ENCODE data around the gene VPS37C. TPM values are rescaled to one million over a fixed set of nuclear protein-coding genes. Genes with fewer than 3 reads are reported as not detected.

VPS37C gene
- total RNA-seq, 4 donors from 2014 or later = 28.9 to 56.9 (median 40.3) TPM

GRCh38 chr11:61116426-61117167, 44.6 kb downstream of the VPS37C start:
- TF ChIP-seq POLR2A (IDR thresholded peaks at IDR 0.05) (no peak), CTCF (IDR thresholded peaks at IDR 0.05) (no peak)
- Histone ChIP-seq H3K36me3 (no peaks in the 10 kb centered on the region), H3K4me1 (peaks cover 0 to 8% (median 0%) of the 10 kb centered on the region in 4 donors), H3K9me3 (no peaks in the 10 kb centered on the region), H3K27me3 (no peaks in the 10 kb centered on the region), H3K4me3 (no peak overlapping the region), H3K27ac (no peak overlapping the region)
- DNase-seq = no peak

DNA sequence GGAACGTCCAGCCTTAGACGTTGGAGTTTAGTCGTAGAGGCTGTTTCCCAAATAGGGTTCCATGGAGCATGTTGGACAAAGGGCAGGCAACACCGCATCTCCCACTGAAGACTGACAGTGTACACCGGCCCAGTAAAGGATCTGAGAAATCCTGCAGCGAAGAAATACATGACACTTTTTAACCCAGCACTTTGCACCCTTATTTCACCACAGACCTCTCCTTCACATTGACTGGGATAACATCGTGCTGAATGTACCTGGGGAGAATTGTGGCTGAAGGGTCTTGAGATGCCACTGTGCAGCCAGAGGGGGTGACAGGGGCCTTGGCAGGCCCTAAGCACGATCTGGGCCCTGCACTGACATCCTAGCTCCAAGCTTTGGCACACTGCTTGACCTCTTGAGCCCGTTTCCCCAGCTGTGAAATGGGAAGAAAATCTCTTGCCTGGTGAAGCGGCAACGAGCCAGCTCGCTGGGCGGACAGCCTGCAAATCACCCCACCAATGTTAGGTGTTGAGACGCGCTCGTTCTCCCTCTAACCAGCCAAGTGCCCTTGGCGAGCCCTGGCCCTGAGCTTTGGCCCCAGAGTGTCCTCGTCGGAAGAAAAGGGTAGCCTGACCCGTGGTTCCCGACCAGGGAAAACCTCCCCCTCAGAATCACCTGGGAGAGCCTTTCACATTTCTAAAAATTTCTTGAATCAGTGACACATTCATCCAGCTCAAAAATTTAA, 45.6 kb downstream of the VPS37C start:
- Histone ChIP-seq H3K36me3 (no peaks in the 10 kb centered on the region), H3K4me3 (no peak overlapping the region), H3K27ac (no peak overlapping the region), H3K27me3 (no peaks in the 10 kb centered on the region), H3K4me1 (peaks cover 0 to 8% (median 0%) of the 10 kb centered on the region in 4 donors), H3K9me3 (no peaks in the 10 kb centered on the region)
- TF ChIP-seq POLR2A (IDR thresholded peaks at IDR 0.05) (no peak), CTCF (IDR thresholded peaks at IDR 0.05) (no peak)
- no peak for DNase-seq

- Histone ChIP-seq H3K27me3 (no peaks in the 10 kb centered on the region), H3K4me3 (no peak overlapping the region), H3K4me1 (peaks cover 0 to 8% (median 0%) of the 10 kb centered on the region in 4 donors), H3K27ac (no peak overlapping the region), H3K9me3 (no peaks in the 10 kb centered on the region), H3K36me3 (no peaks in the 10 kb centered on the region)
- TF ChIP-seq POLR2A (IDR thresholded peaks at IDR 0.05) (no peak), CTCF (IDR thresholded peaks at IDR 0.05) (no peak)
- peak in 1 of 3 donors; percentile 39 for DNase-seq
Measured at GRCh38 chr11:61114913-61115312, 46.3 kb downstream of the VPS37C start.

- no peak for TF ChIP-seq CTCF (IDR thresholded peaks at IDR 0.05)
- no peak for TF ChIP-seq POLR2A (IDR thresholded peaks at IDR 0.05)
- Histone ChIP-seq H3K27me3 (no peaks in the 10 kb centered on the region), H3K36me3 (no peaks in the 10 kb centered on the region), H3K4me3 (no peak overlapping the region), H3K4me1 (peaks cover 0 to 8% (median 0%) of the 10 kb centered on the region in 4 donors), H3K9me3 (no peaks in the 10 kb centered on the region), H3K27ac (peak overlapping the region in 1 of 4 donors; percentile 36)
- no peak for DNase-seq
Measured at GRCh38 chr11:61113201-61113600, 48.0 kb downstream of the VPS37C start.

- Histone ChIP-seq H3K27me3 (no peaks in the 10 kb centered on the region), H3K4me1 (peaks cover 0 to 8% (median 0%) of the 10 kb centered on the region in 4 donors), H3K4me3 (no peak overlapping the region), H3K36me3 (no peaks in the 10 kb centered on the region), H3K27ac (no peak overlapping the region), H3K9me3 (no peaks in the 10 kb centered on the region)
- DNase-seq = no peak
- TF ChIP-seq CTCF (IDR thresholded peaks at IDR 0.05) (no peak), POLR2A (IDR thresholded peaks at IDR 0.05) (no peak)
Measured at GRCh38 chr11:61112575-61112974, 48.7 kb downstream of the VPS37C start.
